Astrocyte of the spinal cord (primary cell): ENCODE data around the gene PRPF19.

Experiments used
- DNase-seq: peaks from one replicate; pipeline ENCODE4 v3.0.0; 2011; ENCODE audit warnings: low read depth, low spot score
- H3K4me3 ChIP-seq: 2 replicates; pipeline ENCODE4 v1.5.1; 2011; ENCODE audit warnings: low read depth, mild to moderate bottlenecking, low read length, moderate library complexity
- in situ Hi-C: cut with HindIII; loops from 2 replicates; pipeline ENCODE4 v1.10.0; 2017; ENCODE audit warnings: low sequenced_read_pairs
- TF ChIP-seq, protein P1 (sequence below): IDR thresholded peaks from 2 replicates; pipeline ENCODE4 v1.5.1; 2012; ENCODE audit warnings: low read depth, mild to moderate bottlenecking, low read length, inconsistent platforms

PRPF19 gene

DNA sequence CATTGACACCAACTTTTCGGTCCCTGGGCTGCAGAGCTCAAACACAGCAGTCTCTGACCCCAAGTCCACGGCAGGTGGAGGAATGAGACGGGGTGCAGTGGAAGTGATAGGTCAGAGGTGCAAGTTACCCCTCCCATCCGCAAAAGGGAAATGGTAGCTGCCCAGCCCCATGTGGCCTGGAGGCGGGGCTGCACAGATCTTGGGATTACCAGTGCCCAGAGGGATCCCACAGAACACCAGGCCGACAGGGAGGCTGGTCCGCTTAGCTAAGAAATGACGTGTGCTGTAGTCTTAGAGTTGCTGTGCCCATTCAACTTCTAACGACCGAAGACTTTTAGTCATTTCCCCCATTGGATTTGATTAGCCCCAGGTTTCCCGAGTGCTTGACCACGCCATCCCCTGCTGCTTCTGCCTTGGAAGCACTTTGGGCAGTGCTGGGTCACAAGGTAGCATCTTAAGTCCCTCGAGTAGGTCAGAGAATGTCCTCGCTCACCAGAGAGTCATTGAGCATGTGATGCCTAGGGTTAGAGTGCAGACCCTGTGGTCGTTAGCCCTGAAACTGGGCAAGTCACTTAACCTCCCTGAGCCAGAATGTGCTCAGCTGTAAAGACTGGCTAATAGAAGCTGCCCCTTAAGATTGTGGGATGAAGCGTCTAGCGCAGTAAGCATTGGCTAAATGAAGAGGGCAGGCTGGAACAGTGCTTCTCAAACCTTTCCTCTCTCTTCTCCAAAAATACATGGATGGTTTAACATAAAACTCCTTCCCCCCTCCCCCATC is 54.9 kb downstream of the PRPF19 start:
- in situ Hi-C loops: no loop called here
- no peak overlapping the region for H3K4me3 ChIP-seq
- no peak for DNase-seq
- TF ChIP-seq, protein P1, sequence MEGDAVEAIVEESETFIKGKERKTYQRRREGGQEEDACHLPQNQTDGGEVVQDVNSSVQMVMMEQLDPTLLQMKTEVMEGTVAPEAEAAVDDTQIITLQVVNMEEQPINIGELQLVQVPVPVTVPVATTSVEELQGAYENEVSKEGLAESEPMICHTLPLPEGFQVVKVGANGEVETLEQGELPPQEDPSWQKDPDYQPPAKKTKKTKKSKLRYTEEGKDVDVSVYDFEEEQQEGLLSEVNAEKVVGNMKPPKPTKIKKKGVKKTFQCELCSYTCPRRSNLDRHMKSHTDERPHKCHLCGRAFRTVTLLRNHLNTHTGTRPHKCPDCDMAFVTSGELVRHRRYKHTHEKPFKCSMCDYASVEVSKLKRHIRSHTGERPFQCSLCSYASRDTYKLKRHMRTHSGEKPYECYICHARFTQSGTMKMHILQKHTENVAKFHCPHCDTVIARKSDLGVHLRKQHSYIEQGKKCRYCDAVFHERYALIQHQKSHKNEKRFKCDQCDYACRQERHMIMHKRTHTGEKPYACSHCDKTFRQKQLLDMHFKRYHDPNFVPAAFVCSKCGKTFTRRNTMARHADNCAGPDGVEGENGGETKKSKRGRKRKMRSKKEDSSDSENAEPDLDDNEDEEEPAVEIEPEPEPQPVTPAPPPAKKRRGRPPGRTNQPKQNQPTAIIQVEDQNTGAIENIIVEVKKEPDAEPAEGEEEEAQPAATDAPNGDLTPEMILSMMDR: no peak

DNA sequence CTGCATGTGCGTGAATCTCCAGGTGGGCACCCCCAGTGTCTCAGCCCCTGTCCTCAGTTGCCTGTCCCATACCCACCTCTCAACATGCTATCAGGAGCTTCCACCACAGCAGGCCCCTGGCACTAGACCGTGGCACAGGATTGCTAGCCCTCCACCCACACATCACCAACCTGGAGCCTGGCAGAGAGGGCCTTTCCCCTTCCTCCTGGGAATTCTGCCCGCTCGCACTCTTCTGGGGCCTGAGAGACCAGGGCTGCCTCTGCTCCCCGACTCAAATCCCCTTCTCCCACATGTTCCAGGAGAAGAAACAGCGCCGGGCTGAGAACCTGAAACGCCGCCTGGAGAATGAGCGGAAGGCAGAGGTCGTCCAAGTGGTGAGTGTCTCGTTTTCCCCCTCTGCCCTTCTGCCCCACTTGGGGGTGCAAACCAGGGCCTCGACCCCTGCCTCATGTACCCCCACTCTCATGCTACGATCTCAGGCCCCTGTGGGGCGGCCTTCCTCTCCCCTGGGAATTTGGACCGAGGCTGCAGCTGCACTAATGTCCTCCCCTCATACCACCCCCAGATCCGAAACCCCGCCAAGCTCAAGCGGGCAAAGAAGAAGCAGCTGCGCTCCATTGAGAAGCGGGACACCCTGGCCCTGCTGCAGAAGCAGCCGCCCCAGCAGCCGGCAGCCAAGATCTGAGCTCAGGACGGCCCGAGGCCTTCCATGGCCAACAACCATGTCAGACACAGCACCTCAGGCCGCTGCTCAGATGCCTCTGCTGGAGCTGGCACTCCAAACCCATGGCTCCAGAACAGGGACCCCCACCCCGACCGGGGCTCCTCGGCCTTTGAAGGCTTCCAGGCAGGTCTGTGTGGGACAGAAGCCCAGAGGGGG is 56.5 kb downstream of the PRPF19 start:
- no peak overlapping the region for H3K4me3 ChIP-seq
- TF ChIP-seq, protein P1: no peak
- no peak for DNase-seq
- in situ Hi-C loops: no loop called here

DNA sequence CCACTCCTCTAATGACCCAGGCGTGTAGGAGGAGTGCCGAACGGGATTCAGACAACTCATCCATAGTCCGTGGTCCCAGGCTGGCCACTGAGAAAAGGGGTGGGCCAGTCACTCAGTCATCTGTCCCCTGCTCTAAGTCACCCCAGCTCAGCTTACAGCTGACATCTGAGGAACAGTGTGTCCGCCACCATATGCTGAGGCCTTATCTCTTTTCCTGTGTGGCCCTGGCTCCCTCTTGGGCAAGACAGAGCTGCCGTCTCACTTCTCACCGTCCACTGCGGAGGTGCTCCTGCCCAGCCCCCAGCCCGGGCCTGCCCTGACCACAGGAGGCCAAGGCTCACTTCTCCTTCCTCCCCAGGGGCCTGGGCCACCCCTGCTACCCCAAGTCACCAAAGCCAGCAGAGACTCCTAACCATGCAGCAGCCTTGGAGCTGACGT is 57.7 kb downstream of the PRPF19 start:
- DNase-seq: no peak
- in situ Hi-C loops: no loop called here
- TF ChIP-seq, protein P1: no peak
- no peak overlapping the region for H3K4me3 ChIP-seq

DNA sequence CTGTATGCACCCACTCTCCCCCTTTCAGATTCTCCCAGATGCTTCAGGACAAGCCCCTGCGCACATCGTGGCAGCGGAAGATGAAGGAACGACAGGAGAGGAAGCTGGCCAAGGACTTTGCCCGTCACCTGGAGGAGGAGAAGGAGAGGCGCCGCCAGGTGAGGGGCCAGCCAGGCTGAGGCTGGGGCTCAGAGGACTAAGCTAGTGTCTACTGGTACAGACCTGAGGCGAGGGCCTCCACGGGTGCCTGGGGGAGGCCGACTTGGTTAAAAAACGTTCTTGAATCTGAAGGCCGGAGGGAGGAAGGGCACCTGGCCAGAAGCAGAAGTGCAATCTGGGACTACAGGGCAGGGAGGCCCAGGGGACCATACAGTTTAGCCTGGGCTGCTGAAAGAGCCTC is 58.5 kb downstream of the PRPF19 start:
- no peak for DNase-seq
- no peak overlapping the region for H3K4me3 ChIP-seq
- in situ Hi-C loops: no loop called here
- TF ChIP-seq, protein P1: no peak

DNA sequence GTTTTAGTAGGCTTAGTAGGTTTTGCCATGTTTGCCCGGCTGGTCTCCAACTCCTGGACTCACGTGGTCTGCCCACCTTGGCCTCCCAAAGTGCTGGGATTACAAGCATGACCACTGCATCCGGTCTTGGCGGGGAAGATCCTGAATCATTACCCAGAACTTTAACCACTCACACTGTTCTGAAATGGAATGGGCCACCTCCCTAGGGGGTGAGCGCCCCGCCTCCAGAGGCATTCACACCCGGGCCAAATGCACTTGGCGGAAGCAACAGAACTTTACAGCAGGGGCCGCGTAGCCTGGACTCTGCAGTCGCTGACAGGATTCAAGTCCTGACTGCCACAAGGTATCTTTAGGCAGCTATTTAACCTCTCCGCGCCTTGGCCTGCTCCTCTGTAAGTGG is 59.1 kb downstream of the PRPF19 start:
- TF ChIP-seq, protein P1: no peak

DNA sequence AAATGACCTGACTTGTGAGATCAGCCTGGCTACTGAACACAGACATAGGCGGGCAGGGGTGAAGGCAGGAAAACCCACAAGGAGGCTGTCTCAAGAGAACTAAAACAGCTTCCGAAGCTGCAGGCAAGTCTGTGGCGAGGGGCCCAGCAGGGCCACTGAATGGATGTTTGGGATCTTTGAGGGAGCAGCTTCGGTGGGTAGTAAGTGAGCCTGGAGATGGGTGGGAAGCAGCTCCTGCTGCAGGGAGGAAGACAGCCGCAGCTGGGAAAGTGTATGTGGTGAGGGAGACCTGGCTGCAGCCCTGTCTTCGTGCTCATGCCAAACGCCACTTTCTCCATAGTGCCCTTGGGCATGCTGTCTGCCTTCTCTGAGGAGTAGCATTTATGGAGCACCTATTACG is 61.0 kb downstream of the PRPF19 start:
- TF ChIP-seq, protein P1: no peak
- H3K4me3 ChIP-seq: peak overlapping the region; percentile 93
- in situ Hi-C loops: no loop called here
- DNase-seq: peak; percentile 23

More for the DNA sequence above, 59.1 kb downstream of the PRPF19 start:
- H3K4me3 ChIP-seq: no peak overlapping the region
- in situ Hi-C loops: no loop called here
- DNase-seq: peak; percentile 83
